Stimulated activated memory B cell treated with anti-CD40 and anti-IgM and Interleukin-4, amounts not matched to agents 10 μg/mL and 1 μg/mL and 100 μg/mL, for 72 hours (primary cell): ENCODE data around the gene CHD1.

Source experiments
- ATAC-seq: fragments of 150-1000 bp; cut with Tn5 transposase; 2 replicates; pipeline ENCODE4 v1.10.0; 2021
- H3K27ac Mint-ChIP-seq: one replicate; pipeline ENCODE4 v1.8.0; 2022; ENCODE audit warnings: mild to moderate bottlenecking, mixed read lengths
- H3K27me3 Mint-ChIP-seq: one replicate; pipeline ENCODE4 v1.8.0; 2022; ENCODE audit warnings: mixed read lengths
- H3K36me3 Mint-ChIP-seq: one replicate; pipeline ENCODE4 v1.8.0; 2022; ENCODE audit warnings: mixed read lengths
- H3K4me1 Mint-ChIP-seq: one replicate; pipeline ENCODE4 v1.8.0; 2022; ENCODE audit warnings: mixed read lengths
- H3K4me3 Mint-ChIP-seq: one replicate; pipeline ENCODE4 v1.8.0; 2022; ENCODE audit warnings: mild to moderate bottlenecking, moderate library complexity, mixed read lengths
- H3K9me3 Mint-ChIP-seq: one replicate; pipeline ENCODE4 v1.8.0; 2022; ENCODE audit warnings: mixed read lengths

The CHD1 gene

DNA sequence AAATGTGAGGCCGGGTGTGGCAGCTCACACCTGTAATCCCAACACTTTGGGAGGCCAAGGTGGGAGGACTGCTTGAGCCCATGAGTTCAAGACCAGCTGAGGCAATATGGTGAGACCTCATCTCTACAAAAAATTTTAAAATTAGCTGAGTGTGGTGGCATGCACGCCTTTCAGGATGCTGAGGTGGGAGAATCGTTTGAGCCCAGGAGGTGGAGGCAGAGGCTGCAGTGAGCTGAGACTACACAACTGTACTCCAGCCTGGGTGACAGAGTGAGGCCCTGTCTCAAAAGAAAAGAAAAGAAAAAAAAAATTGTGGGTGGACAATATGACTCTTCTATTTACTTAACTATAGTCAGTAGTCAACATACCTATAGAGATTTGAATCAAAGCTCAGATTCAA lies 4.8 kb downstream of the CHD1 start:
- Mint-ChIP-seq H3K36me3 (peaks cover 36% of the 10 kb centered on the region), H3K27me3 (no peaks in the 10 kb centered on the region), H3K4me3 (no peak overlapping the region), H3K9me3 (no peaks in the 10 kb centered on the region), H3K4me1 (peaks cover 50% of the 10 kb centered on the region), H3K27ac (no peak overlapping the region)
- no peak for ATAC-seq

DNA sequence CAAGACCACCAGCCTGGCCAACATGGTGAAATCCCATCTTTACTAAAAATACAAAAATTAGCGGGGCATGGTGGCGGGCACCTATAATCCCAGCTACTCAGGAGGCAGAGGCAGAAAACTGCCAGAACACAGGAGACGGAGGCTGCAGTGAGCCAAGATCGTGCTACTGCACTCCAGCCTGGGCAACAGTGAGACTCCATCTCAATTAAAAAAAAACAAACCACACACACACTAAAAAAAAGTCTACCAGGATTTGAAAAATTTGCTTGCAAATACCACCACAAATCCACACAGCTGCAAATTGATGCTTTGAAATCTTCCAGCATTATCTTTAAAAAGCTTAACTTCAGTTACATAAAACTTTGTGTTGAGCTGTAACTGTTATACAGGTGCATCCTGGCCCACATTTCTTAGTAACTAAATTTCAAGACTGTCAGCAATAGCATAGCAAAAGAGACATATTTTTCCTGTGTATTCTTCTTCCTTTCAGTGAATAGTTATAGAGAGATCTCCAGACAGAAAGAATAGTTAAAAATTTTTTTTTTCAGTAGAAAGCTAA lies 6.8 kb downstream of the CHD1 start:
- no peaks in the 10 kb centered on the region for H3K9me3 Mint-ChIP-seq
- H3K27ac Mint-ChIP-seq, result peak overlapping the region; percentile 54
- H3K27me3 Mint-ChIP-seq, result no peaks in the 10 kb centered on the region
- peaks cover 62% of the 10 kb centered on the region for H3K4me1 Mint-ChIP-seq
- H3K4me3 Mint-ChIP-seq, result peak overlapping the region; percentile 26
- H3K36me3 Mint-ChIP-seq, result peaks cover 50% of the 10 kb centered on the region
- no peak for ATAC-seq

DNA sequence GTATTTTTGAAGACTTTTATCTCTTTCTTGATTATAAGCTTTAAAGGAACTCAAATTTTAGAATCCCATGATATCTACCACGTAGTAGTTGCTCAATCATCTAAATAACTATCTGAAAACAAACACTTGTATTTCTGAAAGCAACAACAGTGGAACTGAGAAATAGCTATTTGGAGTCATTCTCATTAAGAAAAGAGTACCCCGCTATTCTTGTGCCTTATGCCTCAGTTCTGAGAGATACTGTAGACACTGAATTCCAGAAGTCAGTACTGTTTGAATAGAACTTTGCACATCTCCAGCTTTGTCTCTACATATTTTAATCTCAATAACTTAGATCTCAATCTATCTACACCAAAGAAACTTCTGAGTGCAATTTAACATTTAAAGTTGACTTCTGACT lies 11.4 kb downstream of the CHD1 start:
- Mint-ChIP-seq H3K36me3 (peaks cover 53% of the 10 kb centered on the region), H3K27ac (peak overlapping the region; percentile 51), H3K27me3 (no peaks in the 10 kb centered on the region), H3K4me1 (peaks cover 65% of the 10 kb centered on the region), H3K9me3 (no peaks in the 10 kb centered on the region), H3K4me3 (no peak overlapping the region)
- ATAC-seq, result no peak

DNA sequence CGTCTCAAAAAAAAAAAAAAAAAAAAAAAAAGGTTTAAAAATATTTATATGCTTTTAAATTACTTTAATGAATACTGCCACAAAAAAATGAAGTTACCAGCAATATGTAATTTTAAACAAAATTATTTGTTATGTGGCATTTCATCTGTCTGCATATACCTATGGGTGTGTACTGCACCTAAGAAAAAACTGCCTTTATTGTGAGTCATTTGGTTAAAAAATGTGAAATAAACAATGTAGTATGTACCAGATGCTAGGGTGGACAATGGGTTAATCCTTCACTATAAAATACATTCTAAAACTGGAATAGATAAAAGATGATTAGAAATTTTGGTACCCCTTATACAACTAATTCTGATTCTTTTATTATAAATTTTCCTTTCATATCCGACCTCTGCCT lies 12.3 kb downstream of the CHD1 start:
- H3K4me1 Mint-ChIP-seq, result peaks cover 65% of the 10 kb centered on the region
- peak overlapping the region; percentile 51 for H3K27ac Mint-ChIP-seq
- H3K4me3 Mint-ChIP-seq, result no peak overlapping the region
- H3K9me3 Mint-ChIP-seq, result no peaks in the 10 kb centered on the region
- no peak for ATAC-seq
- peaks cover 46% of the 10 kb centered on the region for H3K36me3 Mint-ChIP-seq
- no peaks in the 10 kb centered on the region for H3K27me3 Mint-ChIP-seq

DNA sequence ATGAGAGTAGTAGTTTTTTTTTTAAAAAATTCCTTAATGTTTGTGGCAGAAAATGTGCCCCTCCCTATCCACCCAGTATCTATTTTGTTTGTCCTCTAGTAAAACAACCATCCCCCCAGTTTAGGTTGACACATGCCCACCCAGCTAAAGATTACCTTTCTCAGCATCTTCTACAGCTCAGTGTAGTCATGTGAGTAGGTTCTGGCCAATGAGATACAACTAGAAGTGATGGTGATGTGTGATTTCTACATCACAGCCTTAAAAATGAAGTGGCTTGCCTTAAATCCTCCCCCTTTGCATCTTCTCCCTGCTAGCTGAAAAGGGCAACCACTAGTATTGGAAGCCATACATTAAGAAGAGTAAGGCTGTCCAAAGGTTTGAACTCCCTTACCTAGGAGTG lies 14.9 kb downstream of the CHD1 start:
- Mint-ChIP-seq H3K27me3 (no peaks in the 10 kb centered on the region), H3K9me3 (no peaks in the 10 kb centered on the region), H3K36me3 (peaks cover 36% of the 10 kb centered on the region), H3K27ac (peak overlapping the region; percentile 42), H3K4me1 (peaks cover 77% of the 10 kb centered on the region), H3K4me3 (no peak overlapping the region)
- ATAC-seq, result no peak

DNA sequence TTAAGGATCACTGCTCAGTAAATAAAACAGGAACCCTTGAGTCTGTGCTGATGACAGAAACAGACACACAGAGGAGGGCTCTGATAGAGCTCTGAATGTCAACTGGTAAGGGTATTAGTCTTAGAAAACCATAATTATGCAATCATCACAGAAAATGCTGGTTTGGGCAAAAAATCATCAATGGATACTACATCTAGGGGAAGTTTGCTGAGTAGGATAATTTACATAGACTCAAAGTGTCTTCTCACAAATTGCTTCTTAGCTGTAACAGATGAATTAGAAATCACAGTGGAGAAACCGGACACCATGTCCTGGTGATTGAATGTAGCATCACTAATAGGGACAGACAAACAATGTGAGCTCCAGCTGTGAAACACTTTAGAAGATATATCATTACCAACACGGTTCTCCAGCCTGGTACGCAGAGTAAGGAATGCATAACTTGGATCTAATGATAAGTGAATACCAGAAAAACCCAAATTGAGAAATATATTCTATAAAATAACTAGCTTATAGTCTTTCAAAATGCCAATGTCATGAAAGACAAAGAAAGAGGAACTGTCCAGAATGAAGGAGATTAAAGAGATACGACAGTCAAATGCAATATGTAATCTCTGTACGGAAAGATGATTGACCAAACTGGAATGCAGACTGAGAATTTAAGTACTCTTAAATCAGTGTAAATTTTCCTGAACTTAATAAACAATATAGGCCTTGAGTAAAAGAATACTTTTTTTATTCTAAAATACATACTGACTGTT lies 17.3 kb downstream of the CHD1 start:
- Mint-ChIP-seq H3K4me1 (peaks cover 69% of the 10 kb centered on the region), H3K9me3 (no peaks in the 10 kb centered on the region), H3K27me3 (no peaks in the 10 kb centered on the region), H3K27ac (peak overlapping the region; percentile 48), H3K4me3 (no peak overlapping the region), H3K36me3 (peaks cover 16% of the 10 kb centered on the region)
- ATAC-seq, result no peak

DNA sequence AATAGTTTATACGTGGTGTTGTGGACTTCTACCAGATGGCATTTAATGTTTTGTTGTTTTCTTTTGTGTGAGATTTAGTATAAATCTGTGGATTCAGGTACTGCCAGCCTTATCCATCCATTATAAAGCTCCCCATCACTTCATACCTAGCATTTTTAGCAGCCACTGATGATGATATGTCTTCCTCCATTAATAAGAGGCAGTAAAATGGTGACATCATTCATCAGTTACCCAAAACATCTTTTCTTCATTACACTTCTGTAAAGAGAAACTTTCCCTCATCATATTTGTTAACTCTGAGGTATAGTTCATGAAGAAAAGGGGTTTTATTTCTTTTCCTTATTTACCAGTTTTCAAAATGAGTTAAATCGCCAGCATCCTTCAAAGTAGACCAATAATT lies 19.4 kb downstream of the CHD1 start:
- H3K36me3 Mint-ChIP-seq, result peaks cover 9% of the 10 kb centered on the region
- no peak overlapping the region for H3K4me3 Mint-ChIP-seq
- no peaks in the 10 kb centered on the region for H3K27me3 Mint-ChIP-seq
- peak overlapping the region; percentile 7 for H3K27ac Mint-ChIP-seq
- no peaks in the 10 kb centered on the region for H3K9me3 Mint-ChIP-seq
- H3K4me1 Mint-ChIP-seq, result peaks cover 64% of the 10 kb centered on the region
- no peak for ATAC-seq

DNA sequence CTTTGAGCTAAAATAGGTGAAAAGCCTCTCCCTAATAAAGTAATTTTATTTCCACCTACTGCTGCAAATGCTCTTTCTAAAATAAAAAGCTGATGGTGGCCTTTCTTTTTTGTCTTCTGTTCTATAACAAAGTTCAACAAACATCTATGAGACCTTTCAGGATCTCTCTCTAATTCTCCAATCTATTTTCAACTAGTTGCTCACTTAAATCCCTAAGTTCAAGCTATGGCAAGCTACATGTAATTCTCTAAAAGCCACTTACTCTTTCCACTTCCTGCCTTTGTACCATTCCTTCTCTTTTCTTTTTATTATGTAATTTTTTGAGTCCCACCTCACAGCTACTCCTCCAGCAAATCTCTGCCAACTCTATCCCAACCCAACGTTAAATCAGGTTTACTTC lies 20.9 kb downstream of the CHD1 start:
- Mint-ChIP-seq H3K27me3 (no peaks in the 10 kb centered on the region), H3K9me3 (no peaks in the 10 kb centered on the region), H3K4me1 (peaks cover 58% of the 10 kb centered on the region), H3K36me3 (peaks cover 6% of the 10 kb centered on the region), H3K4me3 (no peak overlapping the region), H3K27ac (peak overlapping the region; percentile 76)
- no peak for ATAC-seq

DNA sequence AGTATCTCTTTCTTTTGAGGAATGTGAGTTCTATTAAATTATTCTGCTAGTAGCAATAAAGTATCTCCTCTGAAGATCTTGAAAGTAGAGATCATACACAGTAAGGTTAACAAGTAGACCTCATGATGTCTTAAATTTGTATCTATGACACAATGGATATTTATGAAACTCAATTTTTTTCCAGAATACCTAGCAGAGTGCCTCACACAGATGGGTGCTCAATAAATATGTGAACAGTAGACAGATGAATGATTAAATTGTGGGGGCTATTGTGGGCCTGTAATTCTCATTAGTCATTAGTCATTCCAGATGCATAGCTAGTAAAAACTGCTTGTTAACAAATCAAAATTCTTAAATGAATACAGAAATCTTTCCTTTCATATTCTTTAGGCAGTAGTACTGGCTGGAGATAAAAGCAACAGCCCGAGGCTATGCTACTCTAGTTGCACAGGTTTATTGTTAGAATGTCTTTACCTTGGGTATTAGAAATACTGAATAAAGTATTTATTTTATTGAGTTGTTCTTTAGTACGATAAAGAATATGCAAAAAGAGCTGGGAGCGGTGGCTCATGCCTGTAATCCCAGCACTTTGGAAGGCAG lies 22.0 kb downstream of the CHD1 start:
- peaks cover 10% of the 10 kb centered on the region for H3K36me3 Mint-ChIP-seq
- H3K4me1 Mint-ChIP-seq, result peaks cover 52% of the 10 kb centered on the region
- no peak overlapping the region for H3K27ac Mint-ChIP-seq
- no peak for ATAC-seq
- H3K9me3 Mint-ChIP-seq, result no peaks in the 10 kb centered on the region
- H3K27me3 Mint-ChIP-seq, result no peaks in the 10 kb centered on the region
- no peak overlapping the region for H3K4me3 Mint-ChIP-seq

DNA sequence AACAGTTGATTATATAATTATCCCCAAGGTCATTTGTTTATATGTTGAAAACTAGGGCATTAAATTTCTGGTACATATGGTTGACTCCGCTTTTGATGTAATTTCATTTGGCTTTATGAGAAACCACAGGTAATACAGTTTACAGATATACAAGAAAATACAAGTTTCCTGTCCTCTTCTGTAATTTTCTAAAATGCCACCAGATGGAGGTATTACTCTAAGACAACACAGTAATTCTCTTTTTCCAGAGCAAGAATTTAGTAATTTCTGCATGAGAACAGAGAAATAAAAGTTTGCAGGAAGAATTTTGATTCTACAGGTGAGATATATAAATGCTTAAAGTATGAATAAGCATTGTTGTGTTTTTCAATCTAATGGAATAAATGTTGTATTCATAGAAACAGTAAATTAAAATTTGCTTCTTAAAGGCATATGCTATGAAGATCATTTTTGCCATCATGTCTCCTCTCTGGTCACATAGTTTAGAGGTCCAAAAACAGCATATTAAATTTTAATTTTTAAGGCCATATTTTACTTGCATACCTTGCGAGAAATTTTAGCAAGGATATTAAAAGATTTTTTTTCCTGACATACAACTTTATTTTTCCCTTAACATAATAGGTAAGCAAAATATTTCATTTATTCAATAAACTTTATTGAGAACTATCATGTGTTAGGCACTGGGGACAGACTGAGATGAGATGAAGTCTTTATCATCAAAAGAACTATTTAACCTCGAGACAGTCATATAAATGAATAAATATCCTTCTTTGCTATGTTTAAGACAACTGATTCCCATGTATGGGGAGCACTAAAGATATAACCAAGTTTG lies 22.7 kb downstream of the CHD1 start:
- ATAC-seq, result no peak
- H3K9me3 Mint-ChIP-seq, result no peaks in the 10 kb centered on the region
- H3K4me3 Mint-ChIP-seq, result no peak overlapping the region
- no peaks in the 10 kb centered on the region for H3K27me3 Mint-ChIP-seq
- H3K4me1 Mint-ChIP-seq, result peaks cover 44% of the 10 kb centered on the region
- H3K36me3 Mint-ChIP-seq, result peaks cover 13% of the 10 kb centered on the region
- peak overlapping the region; percentile 14 for H3K27ac Mint-ChIP-seq

DNA sequence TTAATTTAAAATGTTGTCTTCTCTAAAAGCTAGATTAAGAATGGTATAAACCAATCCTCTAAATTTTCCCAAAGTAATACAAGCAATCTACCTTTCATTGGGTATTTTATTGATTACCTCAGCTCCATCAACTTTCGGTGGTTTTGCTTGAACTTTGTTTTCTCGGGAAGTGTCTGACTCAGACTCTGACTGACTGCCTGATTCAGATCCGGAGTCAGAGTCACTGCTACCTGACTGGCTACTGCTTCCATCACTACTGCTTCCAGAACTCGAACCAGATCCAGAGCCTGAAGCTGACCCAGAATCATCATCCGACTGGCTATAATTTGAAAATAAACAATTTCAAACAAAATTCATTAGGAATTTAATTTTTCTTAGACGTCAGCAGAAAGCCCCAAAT lies 24.0 kb downstream of the CHD1 start:
- H3K9me3 Mint-ChIP-seq, result no peaks in the 10 kb centered on the region
- H3K27ac Mint-ChIP-seq, result no peak overlapping the region
- H3K4me1 Mint-ChIP-seq, result peaks cover 34% of the 10 kb centered on the region
- H3K4me3 Mint-ChIP-seq, result no peak overlapping the region
- peaks cover 14% of the 10 kb centered on the region for H3K36me3 Mint-ChIP-seq
- ATAC-seq, result no peak
- H3K27me3 Mint-ChIP-seq, result no peaks in the 10 kb centered on the region

DNA sequence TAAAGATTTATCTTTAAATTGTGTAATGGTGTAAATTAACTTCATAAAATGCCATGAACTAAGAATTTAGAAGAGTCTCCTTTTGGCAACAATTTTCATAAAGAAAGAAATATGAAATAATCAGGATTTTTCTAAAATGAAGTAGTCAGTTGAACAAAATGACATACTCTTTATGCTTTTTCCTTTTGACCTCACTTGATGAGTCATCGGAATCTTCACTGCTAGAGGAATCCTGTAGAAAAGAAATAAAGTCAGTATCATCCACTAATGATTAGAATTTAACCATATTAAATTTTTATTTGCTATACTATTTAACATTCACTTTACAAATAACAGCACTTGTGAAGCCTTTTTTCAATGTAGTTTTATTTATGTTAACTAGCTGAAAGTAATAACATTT lies 26.1 kb downstream of the CHD1 start:
- Mint-ChIP-seq H3K36me3 (peaks cover 25% of the 10 kb centered on the region), H3K4me1 (peaks cover 17% of the 10 kb centered on the region)
- no peak for ATAC-seq

DNA sequence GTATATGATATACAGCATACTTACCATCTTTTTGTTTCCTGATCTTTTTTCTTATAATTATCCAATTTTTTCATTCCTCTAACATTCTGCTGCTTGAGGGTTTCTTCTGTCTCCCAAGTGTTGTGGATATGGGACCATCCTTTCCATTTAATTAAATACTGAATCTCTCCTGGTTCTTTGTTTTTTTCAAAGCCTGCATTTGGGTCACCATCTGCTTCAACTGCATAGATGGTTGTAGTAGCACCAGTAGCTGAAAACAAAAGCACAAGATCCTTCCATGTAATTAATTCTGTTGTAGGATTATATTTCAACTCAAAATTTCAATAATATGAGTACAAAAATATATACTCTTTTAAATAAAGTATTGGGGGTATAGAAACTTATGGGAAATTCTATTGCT lies 29.4 kb downstream of the CHD1 start:
- Mint-ChIP-seq H3K27ac (no peak overlapping the region), H3K9me3 (no peaks in the 10 kb centered on the region), H3K36me3 (peaks cover 42% of the 10 kb centered on the region), H3K4me3 (no peak overlapping the region), H3K27me3 (no peaks in the 10 kb centered on the region), H3K4me1 (no peaks in the 10 kb centered on the region)
- no peak for ATAC-seq

More for the DNA sequence above, 26.1 kb downstream of the CHD1 start:
- H3K4me3 Mint-ChIP-seq, result no peak overlapping the region
- no peak overlapping the region for H3K27ac Mint-ChIP-seq
- no peaks in the 10 kb centered on the region for H3K9me3 Mint-ChIP-seq
- no peaks in the 10 kb centered on the region for H3K27me3 Mint-ChIP-seq

DNA sequence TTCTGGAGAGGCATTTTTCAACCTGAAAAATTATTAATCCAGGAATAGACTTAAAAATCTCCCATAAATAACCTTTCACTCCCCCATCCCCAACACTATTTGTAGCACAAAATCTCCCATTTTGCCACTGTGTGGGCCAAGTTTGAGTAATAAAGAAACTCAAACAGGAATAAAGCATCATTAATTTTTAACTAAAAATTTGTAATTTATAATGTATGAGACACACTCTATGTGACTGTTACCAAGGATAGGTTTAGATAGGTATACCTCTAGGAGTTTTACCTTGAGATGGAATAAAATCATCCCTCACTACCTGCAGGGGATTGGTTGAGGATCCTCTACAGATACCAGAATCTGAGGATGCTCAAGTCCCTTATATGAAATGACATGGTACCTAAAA lies 30.1 kb downstream of the CHD1 start:
- Mint-ChIP-seq H3K9me3 (no peaks in the 10 kb centered on the region), H3K27ac (no peak overlapping the region), H3K36me3 (peaks cover 42% of the 10 kb centered on the region), H3K4me1 (no peaks in the 10 kb centered on the region), H3K4me3 (no peak overlapping the region), H3K27me3 (no peaks in the 10 kb centered on the region)
- ATAC-seq, result no peak

DNA sequence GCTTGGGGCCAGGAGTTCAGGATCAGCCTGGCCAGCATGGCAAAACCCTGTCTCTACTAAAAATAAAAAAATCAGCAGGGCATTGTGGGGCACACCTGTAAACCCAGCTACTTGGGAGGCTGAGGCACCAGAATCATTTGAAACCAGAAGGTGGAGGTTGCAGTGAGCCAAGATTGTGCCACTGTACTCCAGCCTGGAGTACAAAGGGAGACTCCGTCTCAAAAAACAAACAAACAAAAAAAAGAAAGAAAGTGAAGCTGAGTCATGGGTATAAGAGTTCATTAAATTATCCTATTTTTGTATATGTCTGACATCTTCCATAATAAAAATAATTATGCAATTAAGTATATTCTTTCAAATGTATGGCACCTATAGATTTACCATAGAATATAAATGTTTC lies 37.2 kb downstream of the CHD1 start:
- Mint-ChIP-seq H3K36me3 (peaks cover 49% of the 10 kb centered on the region), H3K27me3 (no peaks in the 10 kb centered on the region), H3K27ac (no peak overlapping the region), H3K4me1 (no peaks in the 10 kb centered on the region), H3K4me3 (no peak overlapping the region), H3K9me3 (no peaks in the 10 kb centered on the region)
- ATAC-seq, result no peak
